PC-9 (cell line): ENCODE measurements around the gene MROH9. TPM values are rescaled to one million over a fixed set of nuclear protein-coding genes. Genes with fewer than 3 reads are reported as not detected.
"Not testable (repeated sequence)": the region's sequence is repeated elsewhere in the genome, so short reads cannot be mapped to it uniquely, and the experiment has no call there.

Experiments
- BruUV-seq: library from RNA; stranded (reverse); fragments of 400-500 nt; replicated peaks from 2 replicates; lab custom pipeline; 2021; lab: Mats Ljungman, UMichigan
- CTCF ChIA-PET: fragments of 300-600 bp; sonication (Branson Sonifier 250); formaldehyde crosslinking; loops from one replicate; lab custom pipeline; 2022; ENCODE audit warnings: antibody characterized with exemption; lab: Charles Lee
- POLR2A ChIA-PET: fragments of 300-600 bp; sonication (Branson Sonifier 250); formaldehyde crosslinking; loops from one replicate; lab custom pipeline; 2022; ENCODE audit warnings: antibody characterized with exemption; ENCODE audit not compliant: unreplicated experiment; lab: Charles Lee
- DNase-seq, 2 experiments: peaks; one replicate each; pipeline versions ENCODE4 v3.0.0 to v3.0.0-alpha.2; 2015 to 2022; ENCODE audit warnings: mixed read lengths in 1 of 2
- H2AFZ ChIP-seq: fragments of 200-600 bp; sonication (generic); 2 replicates; pipeline ENCODE4 v1.8.1; 2017; ENCODE audit warnings: antibody characterized with exemption
- H3F3A ChIP-seq: fragments of 200-600 bp; sonication (generic); 2 replicates; pipeline ENCODE4 v1.8.1; 2017; ENCODE audit warnings: antibody characterized with exemption, mild to moderate bottlenecking, low read depth; ENCODE audit not compliant: insufficient read depth
- H3K27ac ChIP-seq: fragments of 200-600 bp; sonication (generic); 2 replicates; pipeline ENCODE4 v1.6.1; 2016; ENCODE audit warnings: mixed run types
- H3K27me3 ChIP-seq: fragments of 200-600 bp; sonication (generic); 2 replicates; pipeline ENCODE4 v1.6.1; 2016; ENCODE audit warnings: low read depth, mixed run types; ENCODE audit not compliant: insufficient read depth
- H3K36me3 ChIP-seq: fragments of 200-600 bp; sonication (generic); 2 replicates; pipeline ENCODE4 v1.6.1; 2016; ENCODE audit warnings: low read depth, mixed run types
- H3K4me1 ChIP-seq: fragments of 200-600 bp; sonication (generic); replicated peaks from 2 replicates; pipeline ENCODE4 v1.6.1; 2016; ENCODE audit warnings: mixed run types; ENCODE audit not compliant: insufficient read depth
- H3K4me2 ChIP-seq: fragments of 200-600 bp; sonication (generic); 2 replicates; pipeline ENCODE4 v1.6.1; 2017; ENCODE audit warnings: mixed run types
- H3K4me3 ChIP-seq: fragments of 200-600 bp; sonication (generic); 2 replicates; pipeline ENCODE4 v1.6.1; 2016; ENCODE audit warnings: mixed run types
- H3K79me2 ChIP-seq: fragments of 200-600 bp; sonication (generic); 2 replicates; pipeline ENCODE4 v1.6.1; 2017; ENCODE audit warnings: low read depth, mixed run types
- H3K9me2 ChIP-seq: fragments of 200-600 bp; sonication (generic); 2 replicates; pipeline ENCODE4 v1.8.1; 2017; ENCODE audit warnings: mild to moderate bottlenecking; ENCODE audit not compliant: insufficient read depth
- H3K9me3 ChIP-seq: fragments of 200-600 bp; sonication (generic); 2 replicates; pipeline ENCODE4 v1.8.1; 2016; ENCODE audit warnings: low read depth; ENCODE audit not compliant: insufficient read depth
- H4K20me1 ChIP-seq: fragments of 200-600 bp; sonication (generic); 2 replicates; pipeline ENCODE4 v1.8.1; 2017; ENCODE audit not compliant: insufficient read depth
- CTCF ChIP-seq: fragments of 200-600 bp; sonication (generic); conservative IDR thresholded peaks from 2 replicates; pipeline ENCODE4 v1.6.1; 2017; ENCODE audit warnings: mixed run types, antibody characterized with exemption, mild to moderate bottlenecking, moderate library complexity
- EZH2 ChIP-seq: fragments of 200-600 bp; sonication (generic); IDR thresholded peaks from 2 replicates; pipeline ENCODE4 v1.8.0; 2017; ENCODE audit warnings: antibody characterized with exemption, low read depth
- intact Hi-C: fragments of 100-400 bp; cut with micrococcal nuclease; formaldehyde crosslinking; loops from one replicate; pipeline ENCODE4 v1.10.0; 2022; ENCODE audit not compliant: unreplicated experiment
- total RNA-seq: library from RNA; stranded (reverse); gene quantifications from 2 replicates; pipeline ENCODE4 v1.2.3, GENCODE V29; 2021

MROH9 gene
- total RNA-seq, 1 experiment from 2014 or later: not detected

GRCh38 chr1:170932236-170932635 lies 3.1 kb upstream of the MROH9 start:
- no peak for DNase-seq
- TF ChIP-seq CTCF: no peak
- no peak for TF ChIP-seq EZH2
- no peaks in the 10 kb centered on the region for H3K36me3 ChIP-seq
- ChIA-PET POLR2A (no interaction called here), CTCF (no interaction called here)
- H2AFZ ChIP-seq: no peak overlapping the region
- H3K4me3 ChIP-seq: no peak overlapping the region
- no TSS peak for BruUV-seq
- H3K9me3 ChIP-seq: no peaks in the 10 kb centered on the region
- intact Hi-C loops: no loop called here
- no peak overlapping the region for H3K27ac ChIP-seq
- H3K4me1 ChIP-seq: no peaks in the 10 kb centered on the region
- no peaks in the 10 kb centered on the region for H3F3A ChIP-seq
- no peak overlapping the region for H3K4me2 ChIP-seq
- no peaks in the 10 kb centered on the region; the same call in 1 of the 2 replicates for H4K20me1 ChIP-seq
- no peaks in the 10 kb centered on the region for H3K27me3 ChIP-seq
- no peaks in the 10 kb centered on the region for H3K9me2 ChIP-seq
- H3K79me2 ChIP-seq: no peaks in the 10 kb centered on the region

GRCh38 chr1:170938281-170938680 lies 2.9 kb downstream of the MROH9 start:
- H2AFZ ChIP-seq: no peak overlapping the region
- ChIA-PET POLR2A (no interaction called here), CTCF (no interaction called here)
- H4K20me1 ChIP-seq: no peaks in the 10 kb centered on the region
- H3K9me3 ChIP-seq: no peaks in the 10 kb centered on the region
- no peaks in the 10 kb centered on the region for H3K79me2 ChIP-seq
- no peaks in the 10 kb centered on the region for H3F3A ChIP-seq
- H3K27ac ChIP-seq: no peak overlapping the region
- no peaks in the 10 kb centered on the region for H3K27me3 ChIP-seq
- TF ChIP-seq CTCF: no peak
- no peak for TF ChIP-seq EZH2
- no peak overlapping the region for H3K4me3 ChIP-seq
- no peak overlapping the region for H3K4me2 ChIP-seq
- BruUV-seq: no TSS peak
- intact Hi-C loops: no loop called here
- H3K36me3 ChIP-seq: no peaks in the 10 kb centered on the region
- no peaks in the 10 kb centered on the region for H3K4me1 ChIP-seq
- DNase-seq: no peak
- H3K9me2 ChIP-seq: no peaks in the 10 kb centered on the region

GRCh38 chr1:170939476-170939875 lies 4.1 kb downstream of the MROH9 start:
- no peaks in the 10 kb centered on the region for H3K36me3 ChIP-seq
- H3K9me3 ChIP-seq: no peaks in the 10 kb centered on the region
- intact Hi-C loops: no loop called here
- no peaks in the 10 kb centered on the region for H4K20me1 ChIP-seq
- no peak overlapping the region for H3K4me3 ChIP-seq
- no peaks in the 10 kb centered on the region for H3F3A ChIP-seq
- TF ChIP-seq EZH2: no peak
- no peak for TF ChIP-seq CTCF
- no peak overlapping the region for H2AFZ ChIP-seq
- no peaks in the 10 kb centered on the region for H3K27me3 ChIP-seq
- H3K4me2 ChIP-seq: no peak overlapping the region
- DNase-seq: no peak
- no peaks in the 10 kb centered on the region for H3K79me2 ChIP-seq
- POLR2A ChIA-PET: no interaction called here
- CTCF ChIA-PET: no interaction called here
- H3K9me2 ChIP-seq: no peaks in the 10 kb centered on the region
- no peak overlapping the region for H3K27ac ChIP-seq
- BruUV-seq: no TSS peak
- no peaks in the 10 kb centered on the region for H3K4me1 ChIP-seq

GRCh38 chr1:170951744-170952143 lies 16.4 kb downstream of the MROH9 start:
- POLR2A ChIA-PET: interaction anchor here (0.6 kb wide), 1 partner anchor 62 kb away, joined by 5 read pairs; no protein-coding TSS in a partner anchor

More at GRCh38 chr1:170951744-170952143, 16.4 kb downstream of the MROH9 start:
- intact Hi-C loops, CTCF ChIA-PET, H4K20me1 ChIP-seq, H3K9me3 ChIP-seq, H3K79me2 ChIP-seq, H3K4me3 ChIP-seq, H3K27me3 ChIP-seq, DNase-seq, H3K4me2 ChIP-seq, H2AFZ ChIP-seq, H3F3A ChIP-seq, H3K9me2 ChIP-seq, H3K4me1 ChIP-seq, H3K36me3 ChIP-seq, H3K27ac ChIP-seq, BruUV-seq: not testable (repeated sequence)
